ENCODE data around the gene ZDHHC14. TPM values are rescaled to one million over a fixed set of nuclear protein-coding genes. Genes with fewer than 3 reads are reported as not detected.
A peak's percentile ranks its signal among the peaks of the same experiment; 100 is the strongest.

Gene ZDHHC14
- total RNA-seq, 1 experiment from 2014 or later, result 1.7 TPM

GRCh38 chr6:157551041-157551832 lies 170.2 kb downstream of the ZDHHC14 start:
- no peak overlapping the region for H3T11ph ChIP-seq (ENCODE audit: low read length)
- H3K27ac ChIP-seq (ENCODE audit: insufficient read length, low read depth, low read length), result no peak overlapping the region
- H3K4ac ChIP-seq (ENCODE audit: low read depth, low read length), result no peak overlapping the region
- peak; percentile 67 for DNase-seq
- H4K5ac ChIP-seq (ENCODE audit: insufficient read length, low read depth, low read length), result no peak overlapping the region
- peaks cover 31% of the 10 kb centered on the region for H3K27me3 Mint-ChIP-seq (ENCODE audit: low read depth)
- H2BK15ac ChIP-seq (ENCODE audit: low read depth, low read length), result no peak overlapping the region
- peak overlapping the region in 2 of 3 experiments; percentile 49 to 60; a peak in 3 of 7 replicates for H3K27ac Mint-ChIP-seq
- no peak overlapping the region for H3K18ac ChIP-seq (ENCODE audit: insufficient read length, low read depth, low read length)
- H2BK120ac ChIP-seq (ENCODE audit: low read depth, low read length, poor library complexity, severe bottlenecking), result no peak overlapping the region
- H3K36me3 Mint-ChIP-seq (ENCODE audit: insufficient read depth in 1 of 3, low read depth in 3 of 3), result peaks cover 0 to 6% (median 0%) of the 10 kb centered on the region in 3 experiments; a peak in 3 of 7 replicates
- no peaks in the 10 kb centered on the region for H3K9me3 ChIP-seq (ENCODE audit: control insufficient read depth, low read depth, low read length)
- no peak overlapping the region for H2AFZ ChIP-seq (ENCODE audit: low read length)
- no peaks in the 10 kb centered on the region for H4K20me1 ChIP-seq (ENCODE audit: control insufficient read depth, insufficient read depth, insufficient read length)
- no peak overlapping the region for H2BK20ac ChIP-seq (ENCODE audit: low read depth, low read length, poor library complexity, severe bottlenecking)
- peak overlapping the region in 1 of 2 experiments; percentile 13; a peak in 1 of 5 replicates for H3K4me3 Mint-ChIP-seq
- H3K4me1 ChIP-seq (ENCODE audit: insufficient read depth, low read length), result peaks cover 16% of the 10 kb centered on the region
- TF ChIP-seq, protein P1, sequence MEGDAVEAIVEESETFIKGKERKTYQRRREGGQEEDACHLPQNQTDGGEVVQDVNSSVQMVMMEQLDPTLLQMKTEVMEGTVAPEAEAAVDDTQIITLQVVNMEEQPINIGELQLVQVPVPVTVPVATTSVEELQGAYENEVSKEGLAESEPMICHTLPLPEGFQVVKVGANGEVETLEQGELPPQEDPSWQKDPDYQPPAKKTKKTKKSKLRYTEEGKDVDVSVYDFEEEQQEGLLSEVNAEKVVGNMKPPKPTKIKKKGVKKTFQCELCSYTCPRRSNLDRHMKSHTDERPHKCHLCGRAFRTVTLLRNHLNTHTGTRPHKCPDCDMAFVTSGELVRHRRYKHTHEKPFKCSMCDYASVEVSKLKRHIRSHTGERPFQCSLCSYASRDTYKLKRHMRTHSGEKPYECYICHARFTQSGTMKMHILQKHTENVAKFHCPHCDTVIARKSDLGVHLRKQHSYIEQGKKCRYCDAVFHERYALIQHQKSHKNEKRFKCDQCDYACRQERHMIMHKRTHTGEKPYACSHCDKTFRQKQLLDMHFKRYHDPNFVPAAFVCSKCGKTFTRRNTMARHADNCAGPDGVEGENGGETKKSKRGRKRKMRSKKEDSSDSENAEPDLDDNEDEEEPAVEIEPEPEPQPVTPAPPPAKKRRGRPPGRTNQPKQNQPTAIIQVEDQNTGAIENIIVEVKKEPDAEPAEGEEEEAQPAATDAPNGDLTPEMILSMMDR (conservative IDR thresholded peaks at IDR 0.05), result no peak
- peaks cover 2% of the 10 kb centered on the region for H3K23me2 ChIP-seq (ENCODE audit: insufficient read length, low read depth, low read length, poor library complexity, severe bottlenecking)
- no peak overlapping the region for H3K14ac ChIP-seq (ENCODE audit: insufficient read depth, low read length)
- H3K4me2 ChIP-seq (ENCODE audit: insufficient read depth, insufficient read length, low read length), result no peak overlapping the region
- H4K8ac ChIP-seq (replicated peaks; ENCODE audit: insufficient read length, low read depth, low read length), result no peak overlapping the region
- H3K23ac ChIP-seq (ENCODE audit: insufficient read length, low read depth, low read length), result no peak overlapping the region
- H2AK5ac ChIP-seq (ENCODE audit: insufficient read length, low read length), result no peak overlapping the region
- H2BK5ac ChIP-seq (ENCODE audit: insufficient read length, low read length), result no peak overlapping the region
- H3K27me3 ChIP-seq (ENCODE audit: insufficient read depth, low read length), result no peaks in the 10 kb centered on the region; the same call in 1 of the 2 replicates
- H3K9me3 Mint-ChIP-seq, result no peaks in the 10 kb centered on the region; a peak in 1 of 5 replicates
- no peaks in the 10 kb centered on the region for H3K79me2 ChIP-seq (ENCODE audit: insufficient read depth, low read length)
- no peak overlapping the region for H4K91ac ChIP-seq (ENCODE audit: insufficient read length, low read depth, low read length)
- no peak overlapping the region for H3K56ac ChIP-seq (ENCODE audit: insufficient read length, low read depth, low read length)
- no peak overlapping the region for H3K9ac ChIP-seq (ENCODE audit: extremely low read depth, insufficient read length, low read length)
- no CpG with 5 or more reads among the region's 6 CpGs for WGBS (ENCODE audit: extremely low coverage, insufficient read length, low lambda C conversion rate)
- H2BK12ac ChIP-seq (ENCODE audit: insufficient read length, low read depth, low read length), result no peak overlapping the region
- H3K79me1 ChIP-seq (ENCODE audit: insufficient read depth, low read depth, low read length, poor library complexity, severe bottlenecking), result no peaks in the 10 kb centered on the region
- H3K4me1 Mint-ChIP-seq, result peaks cover 62% of the 10 kb centered on the region in 2 experiments

Data from H9 (cell line).